ENCODE results near the gene ZBED4. TPM values are rescaled to one million over a fixed set of nuclear protein-coding genes. Genes with fewer than 3 reads are reported as not detected.

ZBED4 gene
- total RNA-seq, 4 donors from 2014 or later = 14.9 to 24.0 (median 20.9) TPM

GRCh38 chr22:49845666-49846459, 7.8 kb upstream of the ZBED4 start:
- H3K27ac ChIP-seq = no peak overlapping the region
- H3K4me3 ChIP-seq = no peak overlapping the region
- peak in 1 of 3 donors; percentile 35 for DNase-seq
- H3K27me3 ChIP-seq = peaks cover 0 to 27% of the 10 kb centered on the region in 2 donors
- no peaks in the 10 kb centered on the region for H3K36me3 ChIP-seq
- H3K4me1 ChIP-seq = peaks cover 0 to 21% (median 15%) of the 10 kb centered on the region in 4 donors
- no peak for TF ChIP-seq POLR2A (IDR thresholded peaks at IDR 0.05)
- no peak for TF ChIP-seq CTCF (IDR thresholded peaks at IDR 0.05)
- no peaks in the 10 kb centered on the region for H3K9me3 ChIP-seq

- Histone ChIP-seq H3K4me3 (peak overlapping the region; percentile 16 to 63 (median 55)), H3K27me3 (peaks cover 0 to 27% of the 10 kb centered on the region in 2 donors)
- TF ChIP-seq POLR2A (IDR thresholded peaks at IDR 0.05) (no peak), CTCF (IDR thresholded peaks at IDR 0.05) (no peak)
Observed at GRCh38 chr22:49847751-49848689, 5.6 kb upstream of the ZBED4 start.

GRCh38 chr22:49848690-49849160, 4.9 kb upstream of the ZBED4 start:
- Histone ChIP-seq H3K4me1 (peaks cover 0 to 23% (median 20%) of the 10 kb centered on the region in 4 donors), H3K9me3 (no peaks in the 10 kb centered on the region), H3K27ac (no peak overlapping the region), H3K27me3 (peaks cover 0 to 27% of the 10 kb centered on the region in 2 donors), H3K36me3 (no peaks in the 10 kb centered on the region), H3K4me3 (peak overlapping the region; percentile 16 to 63 (median 55))
- DNase-seq = no peak
- TF ChIP-seq POLR2A (IDR thresholded peaks at IDR 0.05) (no peak), CTCF (IDR thresholded peaks at IDR 0.05) (no peak)

More at GRCh38 chr22:49847751-49848689, 5.6 kb upstream of the ZBED4 start:
- peak in 1 of 3 donors; percentile 37 for DNase-seq
- H3K9me3 ChIP-seq = no peaks in the 10 kb centered on the region
- no peaks in the 10 kb centered on the region for H3K36me3 ChIP-seq
- H3K27ac ChIP-seq = no peak overlapping the region
- H3K4me1 ChIP-seq = peaks cover 0 to 23% (median 20%) of the 10 kb centered on the region in 4 donors

- H3K36me3 ChIP-seq = no peaks in the 10 kb centered on the region
- TF ChIP-seq CTCF (IDR thresholded peaks at IDR 0.05) = no peak
- no peak for TF ChIP-seq POLR2A (IDR thresholded peaks at IDR 0.05)
- H3K9me3 ChIP-seq = no peaks in the 10 kb centered on the region
- peak overlapping the region; percentile 16 to 63 (median 55) for H3K4me3 ChIP-seq
- peaks cover 0 to 27% of the 10 kb centered on the region in 2 donors for H3K27me3 ChIP-seq
- H3K27ac ChIP-seq = no peak overlapping the region
- H3K4me1 ChIP-seq = peaks cover 0 to 23% (median 21%) of the 10 kb centered on the region in 4 donors
- DNase-seq = peak in 1 of 3 donors; percentile 49
Observed at GRCh38 chr22:49849161-49850020, 4.3 kb upstream of the ZBED4 start.

Measured in Peyer's patch (tissue), 4 donors.